Measurements from ENCODE around the gene ZNF318. TPM values are rescaled to one million over a fixed set of nuclear protein-coding genes. Genes with fewer than 3 reads are reported as not detected.
"Not testable (repeated sequence)": the region's sequence is repeated elsewhere in the genome, so short reads cannot be mapped to it uniquely, and the experiment has no call there.

The ZNF318 gene
- total and polyA plus RNA-seq, 2 donors (not counting 1 experiment from before 2014, with no cell fraction given): 79.7 to 91.8 TPM

DNA sequence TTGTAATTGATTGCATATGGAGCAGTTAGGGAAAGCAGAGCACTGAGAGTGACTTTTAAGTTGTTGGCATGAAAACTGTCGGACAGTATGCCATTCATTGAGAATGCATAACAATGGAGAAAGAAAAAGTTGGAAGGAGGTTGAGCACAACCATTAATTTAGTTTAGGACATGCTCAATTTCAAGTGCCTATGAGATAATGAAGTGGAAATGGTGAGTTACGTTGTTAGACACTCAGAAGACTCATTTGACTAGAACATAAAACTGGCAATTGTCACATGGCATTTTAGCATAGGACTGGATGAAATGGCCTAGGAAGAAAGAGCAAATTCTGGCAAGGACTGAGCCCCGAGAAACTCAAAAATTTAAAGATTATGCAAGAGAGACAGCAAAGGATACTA lies 22.0 kb downstream of the ZNF318 start:
- H3K27me3 Mint-ChIP-seq: no peaks in the 10 kb centered on the region
- H4K20me1 ChIP-seq (ENCODE audit: control insufficient read depth, insufficient read depth, low read length, poor library complexity, severe bottlenecking): peaks cover 76% of the 10 kb centered on the region
- H3K9ac ChIP-seq (ENCODE audit: low read length): no peak overlapping the region
- H3K9me3 ChIP-seq (ENCODE audit: control extremely low read depth in 1 of 3, control insufficient read depth in 2 of 3, insufficient read depth in 1 of 3, low read length in 2 of 3): no peaks in the 10 kb centered on the region
- no peak overlapping the region for H3K4me3 ChIP-seq (ENCODE audit: control extremely low read depth in 1 of 5, extremely low read depth in 1 of 5, insufficient read depth in 1 of 5, low read depth in 2 of 5, low read length in 4 of 5)
- H3K27ac Mint-ChIP-seq: no peak overlapping the region
- no peak overlapping the region for H2AFZ ChIP-seq (ENCODE audit: insufficient read depth, low read depth, low read length, poor library complexity, severe bottlenecking)
- TF ChIP-seq EZH2 (IDR thresholded peaks at IDR 0.05; ENCODE audit: borderline replicate concordance, insufficient read depth, low read depth, low read length, poor library complexity, severe bottlenecking) (no peak), CTCF (IDR thresholded peaks at IDR 0.05) (no peak)
- intact Hi-C loops (cut with micrococcal nuclease): no loop called here
- peaks cover 3 to 81% of the 10 kb centered on the region in 2 experiments for H3K36me3 ChIP-seq (replicated peaks in 1 of 2; ENCODE audit: control extremely low read depth in 1 of 2, control insufficient read depth in 1 of 2, extremely low read depth in 1 of 2, insufficient read depth in 2 of 2, low read length in 1 of 2)
- no peak for DNase-seq
- H3K4me1 Mint-ChIP-seq: peaks cover 3% of the 10 kb centered on the region
- ChIA-PET CTCF (no interaction called here), POLR2A (no interaction called here)
- no peak for ATAC-seq (ENCODE audit: low read depth)
- H3K4me1 ChIP-seq (ENCODE audit: control insufficient read depth in 2 of 2, insufficient read depth in 2 of 2, low read length in 2 of 2): no peaks in the 10 kb centered on the region
- H3K4me2 ChIP-seq (replicated peaks; ENCODE audit: low read depth, low read length, poor library complexity, severe bottlenecking): no peak overlapping the region
- no peaks in the 10 kb centered on the region for H3K27me3 ChIP-seq (replicated peaks in 1 of 4; ENCODE audit: control extremely low read depth in 1 of 4, control insufficient read depth in 3 of 4, insufficient read depth in 4 of 4, low read length in 3 of 4)
- H3K79me2 ChIP-seq (ENCODE audit: control insufficient read depth, insufficient read depth, low read length): peaks cover 82% of the 10 kb centered on the region
- H3K9me3 Mint-ChIP-seq (ENCODE audit: insufficient read depth): no peaks in the 10 kb centered on the region
- no peak overlapping the region for H3K4me3 Mint-ChIP-seq
- no peak overlapping the region for H3K27ac ChIP-seq (ENCODE audit: low read length in 2 of 2)
- WGBS (ENCODE audit: insufficient coverage): 87% methylated on average over 3 of the region's 3 CpGs

- H3K79me2 ChIP-seq (ENCODE audit: control insufficient read depth, insufficient read depth, low read length): peaks cover 80% of the 10 kb centered on the region
- H3K9ac ChIP-seq (ENCODE audit: low read length): no peak overlapping the region
- WGBS (ENCODE audit: insufficient coverage): 72% methylated on average over 3 of the region's 3 CpGs
- H3K27me3 ChIP-seq (replicated peaks in 1 of 4; ENCODE audit: control extremely low read depth in 1 of 4, control insufficient read depth in 3 of 4, insufficient read depth in 4 of 4, low read length in 3 of 4): no peaks in the 10 kb centered on the region
- H3K4me2 ChIP-seq (replicated peaks; ENCODE audit: low read depth, low read length, poor library complexity, severe bottlenecking): no peak overlapping the region
- no peak for DNase-seq
- ChIA-PET POLR2A (no interaction called here), CTCF (interaction anchor here (0.6 kb wide), 1 partner anchor 29 kb away, joined by 3 read pairs; no protein-coding TSS in a partner anchor)
- H3K36me3 ChIP-seq (replicated peaks in 1 of 2; ENCODE audit: control extremely low read depth in 1 of 2, control insufficient read depth in 1 of 2, extremely low read depth in 1 of 2, insufficient read depth in 2 of 2, low read length in 1 of 2): peaks cover 1 to 81% of the 10 kb centered on the region in 2 experiments
- intact Hi-C loops (cut with micrococcal nuclease): no loop called here
- no peak overlapping the region for H3K27ac ChIP-seq (ENCODE audit: low read length in 2 of 2)
- no peak overlapping the region for H3K4me3 ChIP-seq (ENCODE audit: control extremely low read depth in 1 of 5, extremely low read depth in 1 of 5, insufficient read depth in 1 of 5, low read depth in 2 of 5, low read length in 4 of 5)
- H3K27me3 Mint-ChIP-seq: no peaks in the 10 kb centered on the region
- no peaks in the 10 kb centered on the region for H3K4me1 ChIP-seq (ENCODE audit: control insufficient read depth in 2 of 2, insufficient read depth in 2 of 2, low read length in 2 of 2)
- no peak overlapping the region for H3K27ac Mint-ChIP-seq
- TF ChIP-seq EZH2 (IDR thresholded peaks at IDR 0.05; ENCODE audit: borderline replicate concordance, insufficient read depth, low read depth, low read length, poor library complexity, severe bottlenecking) (no peak), CTCF (IDR thresholded peaks at IDR 0.05) (no peak)
- H4K20me1 ChIP-seq (ENCODE audit: control insufficient read depth, insufficient read depth, low read length, poor library complexity, severe bottlenecking): peaks cover 76% of the 10 kb centered on the region
- peaks cover 1% of the 10 kb centered on the region for H3K4me1 Mint-ChIP-seq
- H3K4me3 Mint-ChIP-seq: no peak overlapping the region
- H3K9me3 ChIP-seq (ENCODE audit: control extremely low read depth in 1 of 3, control insufficient read depth in 2 of 3, insufficient read depth in 1 of 3, low read length in 2 of 3): no peaks in the 10 kb centered on the region
- no peak overlapping the region for H2AFZ ChIP-seq (ENCODE audit: insufficient read depth, low read depth, low read length, poor library complexity, severe bottlenecking)
- no peaks in the 10 kb centered on the region for H3K9me3 Mint-ChIP-seq (ENCODE audit: insufficient read depth)
- ATAC-seq (ENCODE audit: low read depth): no peak
Observed at GRCh38 chr6:43347021-43347420, 22.4 kb downstream of the ZNF318 start.

DNA sequence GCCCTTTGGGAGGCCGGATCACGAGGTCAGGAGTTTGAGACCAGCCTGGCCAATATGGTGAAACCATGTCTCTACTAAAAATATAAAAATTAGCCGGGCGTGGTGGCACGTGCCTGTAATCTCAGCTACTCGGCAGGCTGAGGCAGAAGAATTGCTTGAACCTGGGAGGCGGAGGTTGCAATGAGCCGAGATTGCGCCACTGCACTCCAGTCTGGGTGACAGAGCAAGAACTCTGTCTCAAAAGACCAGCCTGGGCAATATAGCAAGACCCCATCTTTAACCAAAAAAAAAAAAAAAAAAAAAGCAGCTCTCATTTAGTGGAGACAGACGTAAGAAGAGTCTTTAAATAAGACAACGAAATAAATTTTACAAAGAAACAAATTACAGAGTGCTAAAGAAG lies 23.2 kb downstream of the ZNF318 start:
- H3K27me3 ChIP-seq (replicated peaks in 1 of 4; ENCODE audit: control extremely low read depth in 1 of 4, control insufficient read depth in 3 of 4, insufficient read depth in 4 of 4, low read length in 3 of 4); intact Hi-C loops (cut with micrococcal nuclease); H3K27ac ChIP-seq (ENCODE audit: low read length in 2 of 2); DNase-seq; H3K4me1 ChIP-seq (ENCODE audit: control insufficient read depth in 2 of 2, insufficient read depth in 2 of 2, low read length in 2 of 2); H3K4me3 ChIP-seq (ENCODE audit: control extremely low read depth in 1 of 5, extremely low read depth in 1 of 5, insufficient read depth in 1 of 5, low read depth in 2 of 5, low read length in 4 of 5); ATAC-seq (ENCODE audit: low read depth); H3K4me1 Mint-ChIP-seq; H3K9me3 Mint-ChIP-seq (ENCODE audit: insufficient read depth); H3K4me3 Mint-ChIP-seq; H3K27ac Mint-ChIP-seq; H3K27me3 Mint-ChIP-seq; H3K9ac ChIP-seq (ENCODE audit: low read length); H3K4me2 ChIP-seq (replicated peaks; ENCODE audit: low read depth, low read length, poor library complexity, severe bottlenecking); H2AFZ ChIP-seq (ENCODE audit: insufficient read depth, low read depth, low read length, poor library complexity, severe bottlenecking); H3K9me3 ChIP-seq (ENCODE audit: control extremely low read depth in 1 of 3, control insufficient read depth in 2 of 3, insufficient read depth in 1 of 3, low read length in 2 of 3): not testable (repeated sequence)
- Histone ChIP-seq H3K36me3 (replicated peaks in 1 of 2; ENCODE audit: control extremely low read depth in 1 of 2, control insufficient read depth in 1 of 2, extremely low read depth in 1 of 2, insufficient read depth in 2 of 2, low read length in 1 of 2) (peaks cover 1 to 81% of the 10 kb centered on the region in 2 experiments), H3K79me2 (ENCODE audit: control insufficient read depth, insufficient read depth, low read length) (peaks cover 77% of the 10 kb centered on the region), H4K20me1 (ENCODE audit: control insufficient read depth, insufficient read depth, low read length, poor library complexity, severe bottlenecking) (peaks cover 77% of the 10 kb centered on the region)
- WGBS (ENCODE audit: insufficient coverage): 95% methylated on average over 7 of the region's 11 CpGs
- POLR2A ChIA-PET: interaction anchor here (0.7 kb wide), 1 partner anchor 177 kb away, joined by 3 read pairs; no protein-coding TSS in a partner anchor
- CTCF ChIA-PET: interaction anchor here (0.6 to 2.0 kb wide), 5 partner anchors 12 to 160 kb away, joined by 3 to 8 read pairs (median 5); no protein-coding TSS in a partner anchor

Measured in B cell (primary cell).